ENCODE measurements around the gene BEND2. TPM values are rescaled to one million over a fixed set of nuclear protein-coding genes. Genes with fewer than 3 reads are reported as not detected.

The BEND2 gene
- total and polyA plus RNA-seq, 2 of the 8 experiments (the other 6 are each of a cell fraction or from before 2014, with no cell fraction given): not detected

DNA sequence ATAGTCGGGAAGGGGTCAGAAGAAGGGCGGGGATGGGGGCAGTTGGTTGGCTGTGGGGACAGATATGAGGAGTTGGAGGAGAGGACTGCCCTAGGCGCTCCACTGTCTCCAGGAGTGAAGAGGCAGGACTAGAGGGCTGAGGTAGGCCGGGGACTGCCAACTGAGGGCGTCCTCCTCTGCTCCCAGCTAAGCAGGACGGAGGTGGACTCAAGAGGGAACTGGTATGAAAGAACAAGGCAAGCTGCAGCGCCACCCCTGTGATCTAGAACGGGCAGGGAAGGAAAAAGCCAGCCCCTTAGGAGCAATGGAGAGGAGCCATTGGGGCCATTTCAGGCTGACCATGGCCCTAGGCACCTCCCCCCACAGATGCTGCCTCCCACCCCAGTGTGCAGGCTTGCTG, 14.0 kb downstream of the BEND2 start:
- CTCF ChIA-PET (ENCODE audit: partially characterized antibody): interaction anchor here (3.0 kb wide), 1 partner anchor 261 kb away, joined by 9 read pairs; no protein-coding TSS in a partner anchor

More for the DNA sequence above, 14.0 kb downstream of the BEND2 start:
- H3K79me1 ChIP-seq (ENCODE audit: low read depth, low read length): no peaks in the 10 kb centered on the region
- no peak overlapping the region for H3K23ac ChIP-seq (ENCODE audit: insufficient read length)
- POLR2A ChIA-PET (ENCODE audit: partially characterized antibody): no interaction called here
- no peak overlapping the region for H3K27ac ChIP-seq (ENCODE audit: low read depth, low read length)
- no peak overlapping the region for H2BK5ac ChIP-seq (ENCODE audit: low read depth, low read length)
- H2BK120ac ChIP-seq (replicated peaks; ENCODE audit: low read depth, low read length): no peak overlapping the region
- H2BK20ac ChIP-seq (ENCODE audit: low read length): no peak overlapping the region
- no peak overlapping the region for H2BK12ac ChIP-seq (ENCODE audit: low read depth, low read length)
- H3K9me3 ChIP-seq (ENCODE audit: insufficient read depth in 2 of 2, low read depth in 1 of 2, low read length in 1 of 2): no peaks in the 10 kb centered on the region
- no peaks in the 10 kb centered on the region for H3K23me2 ChIP-seq (ENCODE audit: low read depth, low read length)
- H4K20me1 ChIP-seq (replicated peaks in 1 of 2; ENCODE audit: control insufficient read depth in 1 of 2, insufficient read depth in 2 of 2, low read length in 2 of 2): no peaks in the 10 kb centered on the region
- no peak overlapping the region for H3K56ac ChIP-seq (replicated peaks; ENCODE audit: insufficient read length, low read depth, low read length)
- no peak overlapping the region for H4K8ac ChIP-seq (ENCODE audit: extremely low read depth, insufficient read depth, low read length)
- no peak overlapping the region for H4K5ac ChIP-seq (ENCODE audit: insufficient read length, low read depth, low read length)
- H2AK5ac ChIP-seq (ENCODE audit: low read depth, low read length): no peak overlapping the region
- DNase-seq (ENCODE audit: low read depth in 1 of 2, low spot score in 2 of 2) (no peak), FAIRE-seq (no peak)
- no peak overlapping the region for H3K9ac ChIP-seq (replicated peaks in 1 of 4; ENCODE audit: extremely low read depth in 1 of 4, low read depth in 3 of 4, low read length in 3 of 4)
- no peak overlapping the region for H4K91ac ChIP-seq (replicated peaks; ENCODE audit: insufficient read length, low read length)
- H3K4me1 ChIP-seq (replicated peaks in 1 of 4; ENCODE audit: control insufficient read depth in 3 of 4, insufficient read depth in 4 of 4, low read length in 3 of 4): no peaks in the 10 kb centered on the region
- H2AFZ ChIP-seq (ENCODE audit: low read length): no peak overlapping the region
- no peak overlapping the region for H3K4me3 ChIP-seq (ENCODE audit: extremely low read depth in 1 of 4, insufficient read depth in 2 of 4, low read depth in 3 of 4, low read length in 4 of 4)
- no peak overlapping the region for H2BK15ac ChIP-seq (ENCODE audit: low read length)
- H3K4ac ChIP-seq (replicated peaks; ENCODE audit: insufficient read length, low read depth, low read length): no peak overlapping the region
- H3K4me2 ChIP-seq (ENCODE audit: insufficient read depth in 1 of 2, low read depth in 2 of 2, low read length in 2 of 2): no peak overlapping the region
- no peak overlapping the region for H3K14ac ChIP-seq (ENCODE audit: insufficient read length)
- H3K36me3 ChIP-seq (ENCODE audit: control insufficient read depth in 2 of 4, insufficient read depth in 4 of 4, low read length in 3 of 4): no peaks in the 10 kb centered on the region
- no peak for TF ChIP-seq ZNF274 (IDR thresholded peaks at IDR 0.05; ENCODE audit: borderline replicate concordance, extremely low read depth, low read length)
- TF ChIP-seq SIN3A (conservative IDR thresholded peaks at IDR 0.05 in 1 of 2, IDR thresholded peaks at IDR 0.05 in 1 of 2; ENCODE audit: low read depth in 1 of 2, low read length in 2 of 2): no peak
- no peak for TF ChIP-seq EZH2 (IDR thresholded peaks at IDR 0.05; ENCODE audit: low read depth, low read length, severe bottlenecking)
- TF ChIP-seq TAF7 (optimal IDR thresholded peaks at IDR 0.05; ENCODE audit: borderline replicate concordance, low read depth, low read length): no peak
- TF ChIP-seq KDM5A (IDR thresholded peaks at IDR 0.05; ENCODE audit: low read length): no peak
- no peak for TF ChIP-seq POU5F1 (IDR thresholded peaks at IDR 0.05; ENCODE audit: low read depth, low read length)
- TF ChIP-seq KDM4A (IDR thresholded peaks at IDR 0.05; ENCODE audit: low read depth, low read length, severe bottlenecking): no peak
- no peak for TF ChIP-seq JUN (IDR thresholded peaks at IDR 0.05; ENCODE audit: low read depth, low read length)
- TF ChIP-seq HDAC6 (IDR thresholded peaks at IDR 0.05; ENCODE audit: low read depth, low read length): no peak
- TF ChIP-seq POLR2A (IDR thresholded peaks at IDR 0.05; ENCODE audit: control extremely low read depth in 1 of 2, low read depth in 2 of 2, low read length in 2 of 2): no peak
- no peak for TF ChIP-seq EGR1 (IDR thresholded peaks at IDR 0.05; ENCODE audit: borderline replicate concordance, low read depth, low read length)
- H3K27me3 ChIP-seq (replicated peaks in 1 of 4; ENCODE audit: control insufficient read depth in 3 of 4, extremely low read depth in 1 of 4, insufficient read depth in 3 of 4, low read length in 3 of 4): no peaks in the 10 kb centered on the region
- 85% methylated on average over 8 of the region's 8 CpGs; no CpG with 5 or more reads in 1 of the 2 experiments for WGBS, 2 experiments (ENCODE audit: extremely low coverage in 1 of 2, insufficient coverage in 1 of 2, insufficient read length in 1 of 2, insufficient replicate concordance in 2 of 2, low coverage in 1 of 2, low lambda C conversion rate in 2 of 2, missing lambda C conversion rate in 1 of 2)
- H3K18ac ChIP-seq (ENCODE audit: extremely low read depth, low read length): no peak overlapping the region
- H3K79me2 ChIP-seq (ENCODE audit: control insufficient read depth in 1 of 2, insufficient read depth in 2 of 2, low read length in 2 of 2): no peaks in the 10 kb centered on the region

All from H1 (cell line).